Epithelial cell of prostate (primary cell): ENCODE measurements around the gene COX6A2.

Source experiments
- DNase-seq: peaks from one replicate; pipeline ENCODE4 v3.0.0-alpha.2; 2011; ENCODE audit warnings: low read depth, low spot score
- H3K27ac ChIP-seq: fragments of 450-650 bp; 2 replicates; pipeline ENCODE4 v1.5.1; 2017; ENCODE audit warnings: mild to moderate bottlenecking

COX6A2 gene

DNA sequence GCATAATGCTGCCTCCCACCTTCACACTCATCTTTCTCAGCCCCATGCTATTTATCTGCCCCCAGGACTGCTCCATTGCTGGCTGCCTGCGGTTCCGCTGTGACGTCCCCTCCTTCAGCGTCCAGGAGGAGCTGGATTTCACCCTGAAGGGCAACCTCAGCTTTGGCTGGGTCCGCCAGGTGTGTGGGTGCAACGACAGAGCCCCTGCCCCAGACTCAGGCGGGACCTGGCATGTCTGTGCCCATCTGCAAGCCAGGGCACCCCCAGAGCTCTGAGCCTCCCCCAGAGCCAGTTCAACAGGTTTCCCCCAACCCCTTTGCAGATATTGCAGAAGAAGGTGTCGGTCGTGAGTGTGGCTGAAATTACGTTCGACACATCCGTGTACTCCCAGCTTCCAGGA is 48.0 kb downstream of the COX6A2 start:
- H3K27ac ChIP-seq: no peak overlapping the region
- no peak for DNase-seq
